Urothelium cell line (cell line): ENCODE results near the gene GABRB2.

Experiments used
- DNase-seq: peaks from one replicate; pipeline ENCODE4 v3.0.0; 2011; ENCODE audit warnings: low spot score, mixed read lengths
- FAIRE-seq: peaks from 2 replicates; lab custom pipeline; 2011; peaks lifted over from hg19 to GRCh38; lab: Jason Lieb, UNC

GABRB2 gene

DNA sequence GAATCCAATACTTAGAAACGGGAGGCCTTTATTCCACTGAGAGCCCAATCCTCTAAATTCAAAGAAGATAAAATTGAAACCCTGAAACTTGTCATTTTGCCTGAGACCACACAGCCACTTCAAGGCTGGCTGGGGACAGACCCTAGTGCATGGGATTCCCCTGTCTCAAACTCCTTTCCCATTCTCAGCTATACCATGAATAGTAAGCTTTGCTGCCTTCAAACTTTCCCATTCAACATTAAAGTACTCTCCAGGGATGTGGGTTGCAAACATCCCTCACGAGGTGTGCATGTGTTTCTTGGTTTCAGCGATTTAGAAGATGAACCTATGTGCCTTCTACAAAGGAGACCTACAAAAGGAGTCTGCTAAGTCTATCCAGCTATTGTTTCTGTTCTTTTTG, 64.6 kb downstream of the GABRB2 start:
- DNase-seq (no peak), FAIRE-seq (no peak)

DNA sequence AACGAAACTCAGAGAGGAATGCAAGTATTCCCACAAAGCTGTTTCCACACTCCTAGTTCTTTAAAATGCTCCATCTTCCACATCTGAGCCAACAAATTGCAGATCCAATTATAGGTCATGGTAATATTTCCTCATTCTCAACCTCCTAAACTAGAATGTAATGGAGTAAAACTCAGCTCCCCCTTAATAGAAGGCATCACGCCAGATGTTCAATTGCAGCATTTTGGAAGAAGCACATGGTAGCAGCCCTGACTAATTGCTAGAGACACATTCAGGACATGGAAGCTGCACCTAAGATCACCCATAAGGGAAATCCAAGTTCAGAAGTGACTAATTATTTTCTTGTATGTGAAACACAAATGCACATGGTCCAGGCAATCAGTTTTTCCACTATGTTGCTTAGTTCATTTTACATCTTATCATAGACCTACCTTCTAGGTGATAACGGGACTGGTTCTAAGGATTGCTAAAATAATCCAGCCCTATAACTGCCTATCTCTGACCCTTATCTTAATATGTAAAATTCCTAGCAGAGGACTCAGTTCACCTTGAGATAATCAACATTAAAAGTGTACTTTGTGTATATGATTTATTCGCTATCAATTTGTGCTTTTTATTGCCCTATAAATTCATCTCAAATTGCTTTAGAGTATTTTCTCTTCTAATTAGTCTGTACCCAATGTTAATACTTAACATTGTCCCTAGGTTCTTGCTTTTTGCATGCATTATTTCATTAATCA, 75.1 kb downstream of the GABRB2 start:
- DNase-seq (no peak), FAIRE-seq (no peak)

DNA sequence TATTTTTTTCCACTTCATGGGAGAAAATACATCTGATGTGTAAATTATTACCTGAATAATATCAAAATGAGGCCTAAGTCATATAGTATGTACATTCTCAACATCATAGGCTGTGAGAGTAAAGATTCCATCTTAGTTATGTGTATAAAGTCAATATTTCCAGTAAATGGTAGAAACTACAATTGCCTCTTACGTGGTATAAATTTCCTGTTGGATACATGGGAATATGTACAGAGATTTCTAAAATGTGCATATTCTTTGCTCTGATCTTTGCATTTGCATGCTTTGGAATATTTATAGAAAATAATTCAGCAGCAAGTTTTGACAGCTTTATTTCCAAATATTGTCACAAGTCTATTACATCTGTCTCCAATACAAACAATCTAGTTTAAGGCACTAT, 78.8 kb downstream of the GABRB2 start:
- no peak for FAIRE-seq
- no peak for DNase-seq

DNA sequence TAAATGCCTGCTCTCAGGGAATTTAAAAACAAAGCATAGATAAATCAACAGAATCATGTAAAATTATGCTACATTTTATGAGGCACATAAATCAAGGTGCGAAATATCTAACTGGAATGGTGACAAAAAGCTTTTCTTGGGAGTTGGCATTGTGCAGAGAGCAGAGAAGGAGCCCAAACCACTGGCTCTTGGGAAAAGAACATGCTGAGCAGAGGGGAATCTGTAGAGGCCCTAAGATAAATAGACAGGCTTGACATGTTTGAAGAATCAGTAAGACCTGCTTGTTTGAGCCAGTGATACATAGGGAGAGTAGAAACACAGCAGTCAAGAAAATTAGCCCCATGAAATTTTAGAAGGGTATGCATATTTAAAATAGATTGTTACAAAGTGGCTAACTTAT, 85.8 kb downstream of the GABRB2 start:
- FAIRE-seq, result no peak
- DNase-seq, result no peak

DNA sequence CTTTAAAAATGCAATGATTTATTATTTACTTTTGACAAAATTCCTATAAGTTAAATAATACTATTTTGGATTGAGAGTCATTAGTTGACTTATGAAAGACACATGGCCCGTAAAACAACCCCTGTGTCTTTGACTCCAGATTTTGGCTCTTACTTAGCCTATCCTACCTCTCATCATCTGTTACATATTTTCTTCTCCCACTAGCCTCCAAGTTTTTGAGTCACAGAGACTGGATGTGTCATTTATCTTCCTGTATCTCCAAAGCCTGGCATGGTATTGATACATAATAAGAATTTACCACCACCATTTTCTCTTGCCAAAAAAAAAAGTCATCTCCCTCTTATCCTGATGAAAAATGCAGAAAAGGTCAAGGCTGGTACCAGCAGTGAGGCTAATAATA, 99.9 kb downstream of the GABRB2 start:
- DNase-seq, result no peak
- no peak for FAIRE-seq

DNA sequence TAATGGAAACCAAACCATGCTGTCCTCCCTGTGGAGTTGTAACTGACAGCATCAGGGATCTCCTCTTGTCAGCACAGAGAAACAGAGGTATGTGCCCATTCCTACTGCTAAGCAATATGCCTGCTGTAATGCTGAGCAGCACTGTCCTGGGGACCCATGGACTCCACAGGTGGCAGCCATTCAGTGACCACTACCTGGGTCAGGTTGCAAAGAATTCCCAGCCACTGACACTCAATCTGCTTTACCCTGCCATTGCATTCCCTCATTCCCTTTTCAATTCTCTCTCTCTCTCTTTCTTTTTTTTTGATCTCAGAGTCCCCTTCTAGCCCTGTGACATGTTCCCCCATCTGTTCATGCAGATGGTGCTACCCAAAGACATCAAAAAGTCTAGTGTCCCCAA, 104.1 kb downstream of the GABRB2 start:
- FAIRE-seq, result no peak
- no peak for DNase-seq

DNA sequence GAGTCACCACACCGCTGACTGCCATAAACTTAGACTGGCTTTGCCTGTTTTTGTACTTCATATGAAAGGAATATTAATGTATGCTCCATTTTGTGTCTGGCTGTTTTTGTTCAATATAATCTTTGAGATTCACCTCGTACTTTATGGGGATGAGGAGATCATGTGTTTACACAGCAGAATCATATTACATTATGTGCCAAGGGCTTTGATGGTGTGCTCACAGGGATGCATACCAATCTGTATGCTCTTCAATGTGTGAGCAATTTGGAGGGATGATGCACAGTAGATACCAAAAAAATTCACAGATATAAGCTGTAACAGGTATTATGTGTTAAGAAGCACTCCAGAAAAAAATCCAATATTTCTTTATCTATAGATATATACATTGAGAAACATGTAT, 113.7 kb downstream of the GABRB2 start:
- no peak for DNase-seq

DNA sequence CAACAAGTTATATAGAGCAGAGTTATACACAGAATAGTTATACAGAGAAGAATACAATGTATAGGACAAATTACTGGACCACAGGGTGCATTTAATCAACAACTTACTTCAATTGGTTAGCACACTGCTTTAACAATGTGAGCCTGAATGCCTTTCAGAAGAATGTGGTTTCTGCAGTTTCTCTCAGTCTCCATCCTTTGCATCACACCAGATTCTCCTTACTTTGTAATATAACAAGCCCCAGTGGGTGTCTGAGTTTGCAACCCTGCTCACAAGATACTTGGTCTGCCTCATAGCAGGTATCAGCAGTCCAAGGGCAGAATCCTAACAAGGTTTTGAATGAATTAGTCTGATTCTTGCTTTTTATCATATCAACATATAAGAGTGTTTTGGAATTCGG, 114.6 kb downstream of the GABRB2 start:
- DNase-seq, result no peak
- FAIRE-seq, result no peak

More for the DNA sequence above, 113.7 kb downstream of the GABRB2 start:
- FAIRE-seq, result no peak

DNA sequence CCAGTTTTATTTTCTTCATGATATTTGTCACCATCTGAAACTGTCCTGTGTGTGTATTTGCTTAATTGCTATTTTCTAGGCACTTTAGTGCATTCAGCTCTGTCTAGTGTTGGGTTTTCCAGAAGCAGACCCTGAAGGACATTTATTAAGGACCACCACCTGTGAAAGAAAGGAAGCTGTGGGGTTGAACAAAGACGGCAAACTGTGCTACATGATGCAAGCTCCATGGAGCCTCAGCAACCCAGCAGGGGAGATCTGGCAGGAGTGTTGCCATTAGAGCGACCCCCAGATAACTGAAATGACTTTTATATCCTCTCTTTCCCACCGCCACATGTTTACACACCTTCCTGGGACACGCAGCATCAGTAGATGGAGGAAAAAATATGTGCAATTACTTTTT, 125.5 kb downstream of the GABRB2 start:
- FAIRE-seq (no peak), DNase-seq (no peak)

DNA sequence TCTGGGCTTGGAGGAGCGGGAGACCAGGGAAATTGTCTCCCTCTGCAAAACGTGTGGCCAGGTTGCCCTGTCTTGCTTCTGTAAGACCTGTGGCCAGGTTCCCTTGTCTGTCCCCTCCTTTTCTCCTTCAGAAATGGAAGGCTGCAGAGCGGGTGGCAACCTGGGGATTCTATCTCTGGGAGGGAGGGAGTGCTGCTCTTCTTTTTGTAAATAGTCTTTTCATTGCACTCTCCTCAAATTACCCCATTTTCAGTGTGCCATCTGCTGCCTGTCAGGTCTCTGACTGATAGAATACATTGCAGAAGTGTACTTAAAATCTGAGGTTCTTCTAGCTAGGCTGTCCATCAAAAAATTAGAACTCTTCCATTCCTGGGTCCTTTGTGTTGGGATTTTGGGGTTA, 126.0 kb downstream of the GABRB2 start:
- FAIRE-seq, result no peak
- DNase-seq, result no peak

DNA sequence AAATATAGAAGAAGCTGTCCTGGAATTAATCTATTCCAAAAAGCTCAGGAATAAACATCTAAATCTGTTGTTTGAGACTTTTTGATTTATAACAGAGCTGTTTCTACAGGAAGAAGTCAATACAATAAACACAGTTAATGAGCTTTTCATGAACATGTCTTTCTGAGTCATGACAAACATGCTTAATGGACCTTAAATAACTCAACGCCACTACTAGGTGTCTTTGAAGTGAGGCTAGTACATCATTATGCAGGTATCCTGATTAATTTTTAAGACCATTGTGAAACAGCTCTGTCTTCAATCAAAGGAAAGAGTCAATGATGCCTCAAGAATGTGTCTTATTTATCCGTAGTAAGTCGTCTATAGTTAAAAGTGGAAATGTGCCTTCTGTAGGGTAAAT, 131.6 kb downstream of the GABRB2 start:
- no peak for FAIRE-seq
- no peak for DNase-seq

DNA sequence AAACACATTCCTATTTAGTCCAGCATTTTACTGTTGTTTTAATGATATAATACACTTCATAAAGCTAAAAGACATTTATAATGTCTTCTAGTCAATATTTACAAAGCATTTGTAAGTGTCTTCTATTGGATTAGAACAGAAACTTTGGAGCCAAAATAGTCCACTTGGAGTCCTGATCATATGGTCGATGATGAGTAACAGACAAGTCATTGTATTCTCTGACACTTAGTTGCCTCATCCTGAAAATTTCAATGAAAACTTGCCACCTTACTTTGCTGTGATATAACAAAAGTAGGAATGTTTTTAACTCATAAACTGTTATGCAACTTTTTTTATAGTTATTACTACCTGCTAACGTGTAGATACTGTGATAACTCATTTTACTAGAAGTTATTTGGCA, 132.5 kb downstream of the GABRB2 start:
- FAIRE-seq (no peak), DNase-seq (no peak)

DNA sequence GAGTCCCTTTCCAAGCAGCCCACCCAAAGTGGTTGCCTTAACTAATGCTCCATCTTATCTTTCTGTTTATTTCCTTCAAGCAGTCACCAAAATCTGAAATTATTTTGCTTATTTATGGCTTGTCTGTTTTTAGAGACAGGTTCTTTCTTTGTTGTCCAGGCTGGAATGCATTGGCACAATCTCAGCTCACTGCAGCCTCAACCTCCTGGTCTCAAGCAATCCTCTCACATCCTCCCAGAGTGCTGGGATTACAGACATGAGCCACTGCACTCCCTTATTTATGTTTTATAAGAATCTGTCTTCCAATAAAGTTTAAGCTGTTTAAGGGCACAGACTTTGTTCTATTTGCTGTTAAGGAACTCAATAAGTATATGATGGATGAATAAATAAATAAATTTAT, 133.7 kb downstream of the GABRB2 start:
- DNase-seq, result no peak
- no peak for FAIRE-seq

DNA sequence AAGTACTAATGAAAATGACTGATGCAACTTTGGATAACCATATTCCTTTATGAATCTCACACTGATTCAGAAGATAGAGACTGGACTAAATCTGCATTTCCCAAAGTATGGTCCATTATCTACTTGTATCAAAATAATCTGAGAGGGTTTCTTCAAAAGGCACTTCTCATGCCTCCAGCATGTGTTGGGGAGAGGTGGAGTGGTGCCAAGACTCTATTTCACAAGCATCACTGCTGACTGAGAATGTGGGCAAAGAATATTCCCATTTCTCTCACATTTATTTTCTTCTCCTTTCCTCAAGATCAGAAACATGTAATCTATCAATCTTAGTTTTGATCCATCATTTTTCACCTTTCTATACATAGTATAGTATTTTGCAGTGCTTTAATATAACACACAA, 135.4 kb downstream of the GABRB2 start:
- no peak for DNase-seq

DNA sequence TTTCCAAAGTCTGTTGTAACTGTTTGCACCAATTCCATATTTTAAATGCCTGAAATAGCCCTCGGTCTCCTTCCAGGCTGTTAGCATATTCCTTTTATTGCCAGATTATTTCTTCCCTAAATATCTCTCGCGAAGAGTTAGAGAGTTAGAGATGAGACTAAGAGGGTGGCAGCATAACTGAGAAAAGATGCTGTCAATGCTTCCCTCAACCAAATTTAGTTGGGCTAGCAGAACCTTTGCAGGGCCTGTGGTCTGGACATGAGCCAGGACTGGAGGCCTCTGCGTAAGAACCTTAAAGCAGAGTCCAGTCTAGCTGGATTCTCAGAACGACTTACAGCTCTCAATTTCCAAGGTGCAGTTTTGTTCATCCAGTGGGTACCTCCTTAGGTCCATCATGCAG, 135.9 kb downstream of the GABRB2 start:
- DNase-seq, result no peak
- no peak for FAIRE-seq

More for the DNA sequence above, 135.4 kb downstream of the GABRB2 start:
- no peak for FAIRE-seq

DNA sequence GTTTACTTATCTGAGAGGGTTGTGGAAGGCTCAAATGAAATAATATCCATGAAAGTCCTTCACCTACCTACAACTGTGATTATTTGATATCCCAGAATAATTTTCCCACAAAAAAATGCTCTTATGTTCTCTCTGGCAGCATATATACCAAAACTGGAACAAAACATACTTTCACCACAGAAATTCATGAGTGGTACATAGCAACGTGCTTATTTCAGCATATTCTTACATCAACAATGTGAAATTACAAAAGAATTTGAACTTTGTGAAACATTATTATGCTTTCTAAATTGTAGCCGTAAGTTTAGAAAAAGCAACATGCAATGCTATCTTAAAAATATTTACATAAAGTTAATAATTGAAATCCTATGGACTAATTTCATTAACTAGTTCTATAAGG, 137.1 kb downstream of the GABRB2 start:
- no peak for DNase-seq
- no peak for FAIRE-seq

DNA sequence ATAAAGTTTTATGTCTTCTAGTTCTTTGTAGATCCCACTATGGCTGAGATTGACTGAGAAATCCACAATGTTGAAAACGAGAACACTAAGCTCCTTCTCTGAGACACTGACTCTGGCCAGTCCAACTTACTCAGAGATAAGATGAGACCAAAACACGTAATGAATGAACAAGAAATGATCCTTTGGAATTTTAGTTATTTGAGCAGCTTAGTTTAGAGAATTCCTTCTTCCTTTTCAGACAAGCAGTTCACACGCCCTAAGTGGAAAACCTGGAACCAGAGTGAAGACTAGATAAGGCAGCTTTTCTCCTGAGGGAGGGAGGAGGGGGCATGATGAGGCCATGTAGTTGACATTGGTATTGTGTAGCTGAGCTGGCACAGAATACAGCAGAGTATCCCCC, 139.6 kb downstream of the GABRB2 start:
- no peak for DNase-seq
- FAIRE-seq, result no peak

DNA sequence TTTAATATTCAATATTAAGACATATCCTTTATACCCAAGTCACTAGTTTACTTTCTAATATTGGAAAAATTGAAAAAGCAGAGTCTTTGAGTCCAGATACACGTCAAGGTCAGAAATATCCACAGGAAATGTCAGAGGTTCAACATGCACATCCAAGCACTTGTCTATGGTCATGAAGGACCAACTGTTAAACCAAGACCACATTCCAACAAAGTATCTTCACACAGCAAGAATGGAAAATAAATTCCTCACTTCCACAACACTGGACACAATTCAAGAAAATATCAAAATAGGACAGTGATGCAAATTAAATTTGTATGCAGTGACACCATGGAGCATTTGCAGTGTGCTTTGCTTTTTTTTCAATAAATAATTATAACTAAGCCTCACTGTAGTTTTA, 142.5 kb downstream of the GABRB2 start:
- no peak for FAIRE-seq
- no peak for DNase-seq

DNA sequence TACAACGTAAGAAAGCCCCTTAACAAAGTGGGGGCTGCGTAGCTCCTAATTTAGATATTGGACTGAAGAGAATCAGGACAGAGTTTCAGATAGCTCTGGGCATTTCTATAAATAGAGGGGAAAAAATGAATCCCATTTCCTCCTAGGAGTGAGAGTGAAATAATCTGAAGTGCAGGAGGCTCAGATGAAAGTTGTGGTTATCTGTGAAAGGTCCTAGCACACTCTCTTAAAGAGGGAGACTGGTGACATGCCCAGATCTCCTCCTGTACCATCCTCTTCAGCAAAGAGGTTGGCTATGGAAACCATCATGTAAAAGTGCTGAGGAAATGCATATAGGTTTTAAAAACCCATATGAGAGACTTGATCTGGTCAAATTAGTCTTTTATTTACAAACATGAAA, 143.4 kb downstream of the GABRB2 start:
- DNase-seq (no peak), FAIRE-seq (no peak)

DNA sequence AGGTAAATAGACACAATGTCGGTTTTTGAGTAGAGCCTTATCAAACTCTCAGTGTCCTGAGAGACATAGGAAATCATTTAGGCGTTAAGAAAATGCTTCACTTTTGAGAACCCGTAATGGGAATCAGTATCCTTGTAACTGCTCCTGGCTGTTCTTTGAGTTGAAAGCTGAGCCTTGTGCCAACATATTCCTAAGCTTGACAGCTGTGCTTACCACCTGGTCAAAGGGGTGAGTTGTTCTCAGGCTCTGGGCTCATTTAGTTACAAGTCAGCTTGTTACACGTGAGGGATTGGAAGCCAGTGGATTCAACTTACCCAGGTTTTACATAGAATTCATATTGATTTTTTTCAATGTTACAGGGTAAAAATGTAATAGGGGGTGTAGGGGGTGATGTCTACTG, 145.9 kb downstream of the GABRB2 start:
- no peak for FAIRE-seq
- DNase-seq, result no peak

DNA sequence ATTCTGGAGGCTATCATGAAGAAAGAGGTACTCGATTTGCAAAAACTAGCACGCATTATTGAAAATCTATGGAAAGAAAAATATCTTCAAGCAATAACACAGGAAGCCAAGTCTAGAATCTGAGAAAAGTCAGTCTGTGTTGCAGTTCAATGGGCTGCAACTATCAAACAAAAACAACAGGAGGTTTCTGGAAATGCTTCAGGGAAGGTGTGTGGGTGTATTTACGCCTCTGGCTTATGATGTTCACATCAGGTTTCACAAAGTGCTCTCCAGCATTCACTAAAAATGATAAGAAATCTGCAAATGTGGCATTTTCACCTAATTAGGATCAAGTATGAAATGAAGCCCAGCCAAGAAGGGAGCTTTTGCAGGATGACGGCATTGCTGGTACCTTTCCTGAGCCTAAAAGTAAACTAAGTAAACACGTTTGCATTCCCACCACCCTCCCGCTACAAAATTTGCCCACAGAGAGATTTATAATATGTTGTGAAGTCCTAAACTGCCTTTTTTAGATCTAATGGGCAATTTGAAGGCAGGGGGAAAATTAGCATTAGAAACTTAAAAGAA, 146.4 kb downstream of the GABRB2 start:
- no peak for FAIRE-seq

DNA sequence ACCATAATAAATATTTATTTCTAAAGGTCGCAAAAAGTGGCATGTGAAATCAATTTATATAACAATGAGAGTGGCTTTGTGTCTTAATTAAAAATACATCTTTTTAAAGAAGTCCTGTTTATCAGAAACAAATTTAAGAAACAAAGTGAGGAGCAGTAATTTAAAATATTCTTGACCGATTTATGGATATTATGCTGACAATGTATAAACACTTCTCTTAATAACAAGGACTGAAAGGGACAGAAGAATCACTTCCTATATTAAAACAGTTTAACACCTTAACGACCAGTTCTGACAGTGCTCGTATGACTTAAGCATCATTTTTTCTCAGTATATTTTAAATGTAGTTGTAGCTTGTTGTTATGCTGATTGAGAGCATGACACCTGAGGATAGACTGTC, 149.1 kb downstream of the GABRB2 start:
- no peak for FAIRE-seq
- no peak for DNase-seq

More for the DNA sequence above, 146.4 kb downstream of the GABRB2 start:
- DNase-seq, result no peak

DNA sequence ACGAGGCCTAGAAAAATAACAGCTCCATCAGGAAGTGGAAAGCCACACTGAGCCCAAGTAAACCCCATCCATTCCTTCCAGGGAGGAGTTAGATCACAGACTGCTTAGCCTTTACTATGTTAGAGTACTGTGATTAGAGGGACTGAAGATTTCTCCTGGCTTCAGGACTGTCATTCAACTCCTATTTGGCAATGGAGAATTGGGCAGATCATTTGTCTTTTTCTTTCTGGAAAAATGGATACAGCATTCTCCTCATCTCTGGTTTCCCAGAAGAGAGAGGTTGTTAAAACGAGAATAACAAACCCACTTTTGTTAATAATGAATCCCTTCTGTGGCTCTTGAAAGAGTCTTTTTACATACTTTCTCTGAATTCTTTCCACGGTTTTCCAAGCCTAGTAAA, 150.4 kb downstream of the GABRB2 start:
- no peak for FAIRE-seq

More for the DNA sequence above, 150.4 kb downstream of the GABRB2 start:
- no peak for DNase-seq
